Erythroblast (primary cell): Measurements from ENCODE around the gene CEMIP.

Experiments
- GATA1 ChIP-seq: IDR thresholded peaks from 2 replicates; pipeline ENCODE4 v1.6.1; 2011; ENCODE audit warnings: low read depth, mild to moderate bottlenecking, control low read depth, low read length, moderate library complexity
- POLR2A ChIP-seq: IDR thresholded peaks from 2 replicates; pipeline ENCODE4 v1.6.1; 2011; ENCODE audit warnings: mild to moderate bottlenecking, low read length

DNA sequence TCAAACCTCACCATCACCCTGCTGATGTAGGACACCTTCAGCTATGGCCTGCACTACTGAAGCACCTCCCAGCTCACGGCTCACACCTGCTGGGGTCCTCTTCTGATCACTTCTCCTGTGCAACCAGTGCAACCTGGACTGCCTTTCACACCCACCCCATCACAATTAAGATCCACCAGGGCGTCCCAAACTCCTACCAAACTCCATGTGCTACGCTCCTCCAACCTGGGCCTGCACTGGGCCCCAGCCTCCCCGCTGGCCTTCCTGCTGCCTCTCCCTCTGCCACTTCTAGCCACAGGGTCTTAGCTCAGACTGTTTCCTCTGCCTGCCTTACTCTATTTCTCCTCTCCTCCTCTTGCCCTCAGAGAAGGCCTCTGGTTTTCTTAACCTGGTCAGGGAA is 197.7 kb downstream of the CEMIP start:
- TF ChIP-seq POLR2A (no peak), GATA1 (no peak)
